Measurements from ENCODE around the gene ECSCR. TPM values are rescaled to one million over a fixed set of nuclear protein-coding genes. Genes with fewer than 3 reads are reported as not detected.
A peak's percentile ranks its signal among the peaks of the same experiment; 100 is the strongest.

The ECSCR gene
- total and polyA plus RNA-seq, 10 of the 15 experiments (the other 5 are each of a cell fraction or from before 2014, with no cell fraction given), result 0.15 to 0.83 (median 0.23) TPM; not detected in 3

- TF ChIP-seq MEF2A (IDR thresholded peaks at IDR 0.05; ENCODE audit: insufficient read depth, low read depth, low read length) (0 out of 2 replicates have a peak, but pooled peaks have one; percentile 29), E2F8 (IDR thresholded peaks at IDR 0.05; ENCODE audit: low read depth, partially characterized antibody) (no peak), MTA3 (IDR thresholded peaks at IDR 0.05; ENCODE audit: borderline replicate concordance, low read length) (no peak), EZH2 (IDR thresholded peaks at IDR 0.05; ENCODE audit: borderline replicate concordance, control insufficient read depth, low read depth, low read length) (no peak), EP300 (IDR thresholded peaks at IDR 0.05; ENCODE audit: borderline replicate concordance in 1 of 2, control insufficient read depth in 1 of 2, low read depth in 2 of 2, low read length in 2 of 2) (peak in 1 of 2 experiments; percentile 30; a peak in 1 of 4 replicates), LARP7 (IDR thresholded peaks at IDR 0.05) (no peak)
These were observed 8.6 kb downstream of the ECSCR start (continued) for GRCh38 chr5:139453683-139454567.

GRCh38 chr5:139451878-139452660 is 10.5 kb downstream of the ECSCR start:
- ChIA-PET SMC1A (ENCODE audit: uncharacterized antibody, unreplicated experiment) (no interaction called here), CTCF (no interaction called here), RAD21 (ENCODE audit: unreplicated experiment) (no interaction called here), POLR2A (no interaction called here)
- no peaks in the 10 kb centered on the region for H4K20me1 ChIP-seq (ENCODE audit: control insufficient read depth, insufficient read depth)
- TF ChIP-seq BMI1 (IDR thresholded peaks at IDR 0.05; ENCODE audit: borderline replicate concordance), result no peak
- no peak for TF ChIP-seq SMAD5 (IDR thresholded peaks at IDR 0.05; ENCODE audit: low read depth)
- TF ChIP-seq YY1 (IDR thresholded peaks at IDR 0.05; ENCODE audit: low read depth, low read length), result no peak
- peak; percentile 12; the same call in 1 of the 2 replicates for TF ChIP-seq HDGF (IDR thresholded peaks at IDR 0.05)
- no peak for TF ChIP-seq MTA3 (IDR thresholded peaks at IDR 0.05; ENCODE audit: borderline replicate concordance, low read length)
- TF ChIP-seq RUNX3 (IDR thresholded peaks at IDR 0.05; ENCODE audit: low read length), result 0 out of 2 replicates have a peak, but pooled peaks have one; percentile 8
- no peak for TF ChIP-seq IKZF1 (conservative IDR thresholded peaks at IDR 0.05)
- peak; percentile 14 for TF ChIP-seq NR2C2 (IDR thresholded peaks at IDR 0.05; ENCODE audit: borderline replicate concordance, control insufficient read depth, insufficient read length, low read depth)
- no peak for TF ChIP-seq SUZ12 (IDR thresholded peaks at IDR 0.05; ENCODE audit: unreplicated experiment)
- no peak for ATAC-seq
- H3K36me3 ChIP-seq (ENCODE audit: control insufficient read depth in 2 of 2, insufficient read depth in 2 of 2, low read length in 1 of 2), result no peaks in the 10 kb centered on the region
- H3K4me3 ChIP-seq, result no peak overlapping the region
- no peaks in the 10 kb centered on the region for H3K9me3 ChIP-seq (replicated peaks; ENCODE audit: control insufficient read depth, insufficient read depth, low read length)
- no peaks in the 10 kb centered on the region for H3K79me2 ChIP-seq (ENCODE audit: control insufficient read depth, insufficient read depth, low read length)
- no peaks in the 10 kb centered on the region for H3K27me3 ChIP-seq (replicated peaks in 1 of 2; ENCODE audit: control insufficient read depth in 2 of 2, insufficient read depth in 2 of 2, low read length in 1 of 2)
- no peak overlapping the region for H3K27ac ChIP-seq (ENCODE audit: control insufficient read depth, insufficient read depth)
- no peak for FAIRE-seq
- in situ Hi-C loops (cut with MboI) (no loop called here), intact Hi-C loops (cut with micrococcal nuclease; ENCODE audit: unreplicated experiment) (no loop called here)
- 50% methylated on average over 3 of the region's 3 CpGs for WGBS (ENCODE audit: insufficient coverage, insufficient replicate concordance, low lambda C conversion rate, missing lambda C conversion rate)
- no peak overlapping the region for H3K4me2 ChIP-seq (ENCODE audit: control insufficient read depth, insufficient read depth)
- no peak for DNase-seq (ENCODE audit: low read depth, low spot score)
- H2AFZ ChIP-seq (ENCODE audit: control insufficient read depth, low read depth, low read length), result no peak overlapping the region
- no peak overlapping the region for H3K9ac ChIP-seq (ENCODE audit: control insufficient read depth, insufficient read depth, low read length)
- H3K4me1 ChIP-seq (ENCODE audit: control insufficient read depth, insufficient read depth, low read length), result peaks cover 36% of the 10 kb centered on the region
- no TSS peak for BruUV-seq (replicated peaks)

Measured in GM12878 (cell line).